Activated CD8-positive, alpha-beta memory T cell treated with anti-CD3 and anti-CD28 coated beads for 48 hours (primary cell): ENCODE data around the gene TMEM74B.
"Not testable (repeated sequence)": the region's sequence is repeated elsewhere in the genome, so short reads cannot be mapped to it uniquely, and the experiment has no call there.

Source experiments
- DNase-seq, 3 experiments: peaks; one replicate each; pipeline ENCODE4 v3.0.0-alpha.2; 2020; ENCODE audit warnings: low read depth in 2 of 3, low spot score in 2 of 3

The TMEM74B gene

DNA sequence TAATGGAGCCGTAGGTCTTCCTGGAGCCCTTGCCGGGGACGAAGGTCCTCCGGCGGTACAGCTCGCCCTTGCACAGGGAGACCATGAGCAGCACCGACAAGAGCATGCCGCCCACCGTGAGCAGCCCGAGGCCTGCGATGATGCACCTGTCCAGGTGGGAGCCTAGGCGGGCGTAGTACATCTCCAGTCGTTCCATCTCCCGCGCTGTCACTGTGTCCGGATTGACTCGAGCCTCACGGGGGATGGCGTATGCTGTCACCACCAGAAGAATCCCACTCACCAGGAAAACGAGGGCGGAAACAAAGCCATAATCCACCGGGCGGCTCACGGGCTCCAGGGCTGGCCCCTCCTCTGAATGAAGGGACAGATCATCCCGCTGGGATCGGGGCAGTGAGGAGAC is 3.8 kb downstream of the TMEM74B start:
- DNase-seq, result no peak

DNA sequence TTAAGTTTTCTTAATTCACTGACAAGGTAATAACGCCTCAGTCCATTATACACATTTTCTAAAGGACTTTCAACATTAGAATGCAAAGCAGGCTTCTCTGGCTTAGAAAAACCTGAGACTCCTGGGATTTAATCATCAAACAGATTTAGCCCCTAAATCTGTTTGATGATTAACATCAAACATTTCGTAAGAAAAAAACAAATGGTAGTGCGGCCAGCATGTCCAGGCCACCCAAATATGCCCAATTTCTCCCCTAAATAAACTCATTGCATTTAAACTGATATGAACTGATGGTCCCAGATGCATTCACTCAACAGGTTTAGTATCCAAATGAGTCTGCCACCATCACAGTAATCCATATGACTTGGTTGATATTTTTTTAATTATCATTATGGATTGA is 6.2 kb downstream of the TMEM74B start:
- DNase-seq, result no peak

DNA sequence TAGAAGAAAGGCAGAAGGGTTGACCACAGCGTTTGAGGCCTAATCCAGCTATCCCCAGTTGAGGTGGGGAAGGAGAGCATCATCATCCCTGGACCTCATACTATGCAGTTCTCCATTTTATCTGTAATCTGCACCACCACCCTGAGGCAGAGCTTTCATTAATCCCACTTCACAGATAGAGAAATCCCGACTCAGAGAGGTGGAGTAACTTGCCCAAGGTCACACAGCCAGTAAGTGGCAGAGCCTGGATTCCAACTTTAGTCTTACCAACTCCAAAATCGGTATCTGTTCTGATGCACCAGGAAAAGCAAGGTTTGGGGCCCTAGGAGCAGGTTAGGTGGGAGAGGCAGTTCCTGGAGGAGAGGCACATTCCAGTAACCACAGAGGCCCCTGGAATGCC is 6.7 kb downstream of the TMEM74B start:
- DNase-seq, result no peak

DNA sequence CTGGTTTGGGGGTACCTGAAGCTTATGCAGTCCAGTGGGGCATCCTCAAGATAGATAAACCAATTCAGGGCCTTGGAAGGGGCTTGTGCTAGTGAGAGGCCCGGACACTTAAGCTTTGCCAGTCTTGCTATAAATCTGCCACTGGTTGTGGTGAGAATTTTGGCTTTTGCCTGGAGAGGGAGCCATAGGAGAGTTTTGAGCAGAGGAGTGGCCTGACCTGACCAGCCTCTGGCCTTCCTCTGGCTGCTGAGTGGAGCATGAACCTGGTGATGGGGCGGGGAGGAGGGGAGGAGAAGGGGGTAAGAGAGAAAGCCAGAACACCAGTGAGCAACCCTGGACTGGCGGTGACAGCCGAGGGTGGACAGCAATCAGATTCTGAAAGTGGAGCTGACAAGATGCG is 7.1 kb downstream of the TMEM74B start:
- no peak for DNase-seq

DNA sequence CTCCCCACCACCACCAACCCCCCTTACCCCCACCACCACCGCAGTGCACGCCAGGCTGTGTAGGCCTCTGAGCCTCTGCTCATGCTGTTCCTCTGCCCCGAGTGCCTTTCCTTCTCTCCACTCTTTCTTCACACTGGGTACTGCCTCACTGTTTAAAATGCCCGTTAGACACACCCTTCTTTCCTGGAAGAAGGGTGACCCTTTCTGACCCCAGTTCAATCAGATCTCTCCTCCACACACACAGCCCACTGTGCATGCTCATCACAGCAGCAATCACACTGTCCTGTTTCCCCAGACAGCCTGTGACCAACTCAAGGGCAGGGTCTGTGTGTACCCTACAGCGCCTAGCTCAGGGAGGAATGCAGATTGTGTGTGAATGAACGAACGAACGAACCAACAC is 10.0 kb downstream of the TMEM74B start:
- DNase-seq, result no peak

DNA sequence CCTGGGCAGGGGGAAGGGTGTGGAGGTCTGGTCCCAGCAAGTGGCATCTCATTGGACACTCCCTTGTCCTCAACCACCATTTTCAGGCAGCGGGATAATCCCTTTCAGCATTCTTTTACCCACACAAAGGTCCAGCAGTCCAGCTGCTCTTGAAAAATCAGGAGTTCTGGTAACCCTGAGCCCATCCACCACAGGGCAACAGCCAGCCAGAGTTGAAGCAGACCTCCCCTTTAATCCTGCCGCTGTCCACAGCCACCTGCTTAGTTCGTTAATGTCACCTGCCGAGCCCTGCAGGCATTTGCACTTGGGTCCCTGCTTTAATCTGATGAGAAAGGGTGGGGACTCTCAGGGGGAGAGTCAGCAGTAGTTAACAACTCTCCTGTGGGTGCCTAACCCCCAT is 11.1 kb downstream of the TMEM74B start:
- no peak for DNase-seq

DNA sequence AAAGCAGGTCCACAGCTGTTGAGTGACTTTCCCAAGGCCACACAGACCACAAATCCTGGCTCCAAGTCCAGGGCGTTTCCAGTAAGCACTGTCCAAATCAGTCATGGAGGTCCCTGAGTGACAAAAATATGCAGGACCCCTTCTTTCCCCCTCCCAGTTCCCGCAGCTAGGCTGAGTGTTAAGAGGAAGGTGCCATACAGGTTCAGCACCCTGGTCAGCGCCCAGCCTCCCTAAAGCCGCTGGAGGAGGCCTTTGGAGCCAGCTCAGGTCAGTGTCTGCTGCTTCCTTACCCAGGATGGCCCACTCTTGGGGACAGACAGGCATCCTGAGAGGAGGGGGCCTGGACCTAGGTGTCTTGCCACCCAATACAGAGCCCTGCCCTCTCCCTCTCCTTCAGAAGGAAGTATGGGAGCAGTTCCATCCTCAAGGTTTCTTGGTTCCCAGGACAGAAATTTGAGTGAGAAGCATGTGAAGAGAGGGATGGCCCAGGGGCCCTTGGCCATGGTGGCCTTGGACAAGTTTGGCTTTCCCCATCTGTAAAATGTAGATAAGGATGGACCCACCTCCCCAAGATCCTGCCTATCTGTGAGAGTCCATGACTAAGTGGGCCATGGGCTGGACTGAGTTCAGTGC is 13.2 kb downstream of the TMEM74B start:
- no peak for DNase-seq

DNA sequence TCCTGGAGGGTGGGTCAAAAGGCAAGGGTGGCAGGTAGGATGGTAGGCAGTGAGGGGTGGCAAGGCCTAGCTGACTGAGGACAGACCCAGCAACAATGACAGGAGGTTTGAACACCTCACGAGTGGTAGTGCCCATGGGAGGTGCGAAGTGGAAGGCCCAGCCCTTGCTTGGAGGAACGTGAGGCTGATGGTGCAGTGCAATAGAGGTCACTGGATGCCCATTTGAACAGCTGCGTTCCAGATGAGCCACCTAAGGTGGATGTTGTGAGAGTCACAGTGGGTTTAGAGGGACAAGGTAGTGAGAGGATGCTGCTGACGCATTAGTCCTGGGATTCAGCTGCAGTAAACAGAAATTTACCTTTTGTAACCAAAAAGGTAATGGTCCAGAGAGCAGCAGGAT is 15.6 kb downstream of the TMEM74B start:
- DNase-seq, result no peak

DNA sequence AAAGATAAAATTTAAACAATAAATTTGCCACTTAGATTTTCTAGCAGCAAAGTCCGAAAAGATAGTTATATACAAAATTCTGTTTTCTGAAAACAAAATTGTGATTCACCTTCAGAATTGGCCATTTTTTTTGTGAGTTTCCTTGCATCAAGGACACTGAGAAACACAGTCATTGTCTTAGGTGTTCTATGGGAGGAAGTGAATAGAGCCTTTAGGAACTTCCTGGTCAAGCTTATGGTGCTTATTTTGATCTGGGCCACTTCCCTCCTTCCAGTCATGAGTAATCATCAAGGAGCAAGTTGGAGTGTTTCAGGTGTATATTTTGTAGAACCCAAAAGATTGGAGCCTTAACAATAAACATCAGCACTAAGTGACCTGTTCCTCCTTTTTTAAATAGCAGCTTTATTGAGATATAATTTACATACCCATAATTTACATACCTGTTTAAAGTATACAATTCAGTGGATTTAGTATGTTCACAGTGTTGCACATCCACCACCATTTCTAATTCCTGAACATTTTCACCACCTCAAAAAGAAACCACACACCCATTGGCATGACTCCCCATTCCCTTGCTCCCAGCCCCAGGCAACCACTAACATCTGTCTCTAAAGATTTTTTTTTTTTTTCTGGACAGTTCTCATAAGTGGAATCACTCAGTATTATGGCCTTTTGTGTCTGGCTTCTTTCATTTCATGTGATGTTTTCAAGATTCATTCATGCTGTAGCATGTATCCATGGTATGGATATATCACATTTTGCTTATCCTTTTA is 17.6 kb downstream of the TMEM74B start:
- no peak for DNase-seq

DNA sequence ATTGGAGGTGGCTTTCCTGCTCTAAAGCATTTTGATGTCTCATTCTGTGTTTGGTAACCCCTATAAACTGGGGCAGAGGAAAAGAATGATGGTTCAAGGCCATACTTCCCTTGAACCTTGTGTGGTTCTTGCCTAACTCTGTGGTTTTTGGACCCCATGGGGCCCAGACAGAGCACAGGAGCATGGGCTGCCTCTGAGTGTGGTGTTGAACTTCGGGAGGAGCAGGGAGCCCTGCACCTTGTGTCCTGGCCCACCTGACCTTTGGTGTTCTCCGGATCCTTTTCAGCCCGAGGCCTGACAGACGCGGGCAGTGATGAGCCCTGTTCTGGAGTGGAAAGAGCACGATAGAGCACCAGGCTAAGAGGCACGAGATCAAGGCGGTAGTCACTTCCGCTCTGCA is 18.8 kb downstream of the TMEM74B start:
- no peak for DNase-seq

DNA sequence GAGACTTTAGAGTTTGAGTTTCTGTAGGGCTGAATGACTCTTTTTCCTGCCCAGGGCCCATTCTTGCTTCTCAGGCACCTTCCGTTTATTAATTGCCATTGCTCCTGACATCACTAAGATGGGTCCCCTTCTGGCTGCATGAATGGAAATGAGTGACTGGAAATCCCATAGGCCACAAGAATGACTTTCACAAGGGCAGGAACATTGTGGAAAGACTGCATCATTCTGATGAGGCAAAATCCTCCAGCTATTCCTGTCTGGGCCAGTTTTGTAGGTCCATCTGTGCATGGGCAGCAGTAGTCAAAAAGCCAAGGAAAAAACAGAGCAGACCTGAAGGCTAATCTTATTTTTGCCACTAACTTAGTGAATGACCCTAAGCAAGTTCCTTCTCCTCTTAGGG is 19.3 kb downstream of the TMEM74B start:
- no peak for DNase-seq

DNA sequence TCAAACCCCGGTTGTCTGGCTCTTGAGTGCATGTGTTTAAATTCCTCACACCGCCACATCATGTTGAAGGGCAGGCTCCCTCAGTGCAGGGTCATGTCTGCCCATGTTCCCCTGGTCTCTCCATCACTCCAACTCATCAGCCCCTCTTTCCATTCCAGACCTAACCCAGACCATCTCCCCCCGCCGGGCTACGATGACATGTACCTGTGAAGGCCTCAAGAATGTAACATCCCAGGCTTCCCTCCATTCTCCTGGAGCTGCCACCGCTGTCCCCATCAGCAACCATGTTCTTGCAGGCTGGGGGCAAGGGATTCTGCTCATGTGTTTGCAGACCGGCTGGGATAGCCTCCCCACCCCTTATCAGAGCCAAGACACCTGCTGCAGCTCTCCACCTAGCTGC is 19.9 kb downstream of the TMEM74B start:
- DNase-seq, result no peak

DNA sequence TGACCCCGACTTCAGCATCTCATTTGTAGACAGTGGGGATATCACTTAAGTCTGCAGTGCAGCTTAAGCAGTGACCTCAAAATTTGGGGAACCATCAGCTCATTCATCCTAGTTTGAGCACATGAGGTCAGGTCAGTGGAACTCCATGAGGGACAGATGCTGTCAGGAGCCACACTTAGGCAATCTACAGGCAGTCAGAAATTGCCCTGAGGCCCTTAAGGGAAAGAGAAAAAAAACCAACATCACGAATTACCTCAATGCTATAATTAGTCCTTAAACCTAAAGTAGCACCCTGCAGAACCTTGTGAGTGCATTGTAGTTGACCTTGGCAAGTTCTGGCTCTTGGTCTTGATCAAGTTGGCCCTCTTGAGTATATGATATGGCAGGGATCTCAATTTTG is 21.1 kb downstream of the TMEM74B start:
- no peak for DNase-seq

DNA sequence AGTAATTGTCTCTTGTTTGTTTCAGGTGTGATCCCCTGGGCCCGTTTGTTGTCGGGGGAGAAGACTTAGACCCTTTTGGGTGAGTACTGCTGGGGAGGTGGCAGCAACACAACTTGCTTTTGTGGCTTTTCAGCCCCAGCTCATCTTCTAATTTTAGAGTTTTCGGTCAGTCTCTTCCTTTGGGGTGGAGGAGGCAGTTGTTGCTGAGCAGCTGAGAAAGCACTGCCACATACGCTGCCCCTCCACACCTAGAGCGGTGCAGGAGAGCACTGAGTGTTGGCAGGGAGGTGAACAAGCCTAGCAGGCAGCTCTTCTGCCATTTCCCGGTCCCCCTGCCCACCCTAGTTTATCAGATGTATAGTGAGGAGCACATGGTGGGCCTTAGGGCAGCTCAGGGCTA is 21.7 kb downstream of the TMEM74B start:
- DNase-seq, result no peak

DNA sequence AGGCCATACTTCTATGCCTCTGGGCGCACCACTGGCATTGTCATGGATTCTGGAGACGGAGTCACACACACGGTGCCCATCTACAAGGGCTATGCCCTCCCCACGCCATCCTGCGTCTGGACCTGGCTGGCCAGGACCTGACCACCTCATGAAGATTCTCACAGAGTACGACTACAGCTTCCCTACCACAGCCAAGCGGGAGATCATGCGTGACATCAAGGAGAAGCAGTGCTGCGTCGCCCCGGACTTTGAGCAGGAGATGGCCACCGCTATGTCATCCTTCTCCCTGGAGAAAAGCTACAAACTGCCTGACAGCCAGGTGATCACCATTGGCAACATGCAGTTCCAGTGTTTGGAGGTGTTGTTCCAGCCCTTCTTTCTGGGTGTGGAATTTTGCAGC is 23.8 kb downstream of the TMEM74B start:
- no peak for DNase-seq

DNA sequence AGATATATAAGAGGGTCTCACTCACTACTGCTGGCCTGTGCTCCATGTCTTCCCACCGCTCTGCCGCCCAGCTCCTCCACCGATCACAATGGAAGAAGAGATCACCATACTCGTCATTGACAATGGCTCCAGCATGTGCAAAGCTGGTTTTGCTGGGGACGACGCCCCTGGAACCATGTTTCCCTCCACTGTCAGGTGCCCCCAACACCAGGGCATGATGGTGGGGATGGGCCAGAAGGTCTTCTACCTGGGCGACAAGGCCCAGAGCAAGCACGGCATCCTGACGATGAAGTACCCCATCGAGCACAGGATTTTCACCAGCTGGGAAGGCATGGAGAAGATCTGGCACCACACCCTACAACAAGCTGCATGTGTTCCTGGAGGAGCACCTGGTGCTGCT is 24.3 kb downstream of the TMEM74B start:
- no peak for DNase-seq

DNA sequence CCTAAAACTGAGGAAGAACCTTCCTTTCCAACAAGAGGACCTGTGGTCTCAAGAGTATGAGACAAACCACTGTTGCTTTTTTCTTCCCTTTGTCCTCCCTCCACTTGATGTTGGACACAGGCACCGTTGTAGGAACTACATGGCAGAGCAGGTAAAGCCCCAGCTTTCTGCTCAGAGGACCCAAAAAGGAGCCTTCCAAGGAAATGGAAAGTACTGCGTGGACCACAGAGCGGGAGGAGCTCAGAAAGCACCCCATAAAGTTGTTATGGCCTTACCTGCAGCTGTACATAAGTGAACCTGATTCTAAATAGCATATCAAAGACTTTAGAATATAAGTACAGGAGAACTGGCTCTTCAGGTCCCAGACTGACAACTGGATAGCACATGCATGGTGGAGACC is 29.4 kb downstream of the TMEM74B start:
- DNase-seq, result no peak

DNA sequence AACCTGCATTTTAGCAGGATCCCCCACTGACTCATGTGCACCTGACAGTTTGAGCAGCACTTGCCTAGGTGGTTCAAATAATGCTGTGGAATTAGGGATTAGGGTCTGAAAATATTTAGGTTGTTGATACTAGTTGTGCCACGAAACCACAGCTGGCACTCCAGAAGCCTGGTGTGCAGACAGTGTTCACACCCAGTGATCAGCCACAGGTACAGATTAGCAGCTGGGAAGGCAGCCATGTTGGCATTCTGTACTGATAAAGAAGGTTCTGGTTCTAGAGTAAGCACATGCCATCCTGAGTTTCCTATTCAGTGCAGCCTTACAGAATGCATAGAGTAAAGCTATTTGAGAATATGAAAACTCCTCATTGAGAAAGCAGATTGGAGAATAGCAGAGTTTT is 30.1 kb downstream of the TMEM74B start:
- no peak for DNase-seq

DNA sequence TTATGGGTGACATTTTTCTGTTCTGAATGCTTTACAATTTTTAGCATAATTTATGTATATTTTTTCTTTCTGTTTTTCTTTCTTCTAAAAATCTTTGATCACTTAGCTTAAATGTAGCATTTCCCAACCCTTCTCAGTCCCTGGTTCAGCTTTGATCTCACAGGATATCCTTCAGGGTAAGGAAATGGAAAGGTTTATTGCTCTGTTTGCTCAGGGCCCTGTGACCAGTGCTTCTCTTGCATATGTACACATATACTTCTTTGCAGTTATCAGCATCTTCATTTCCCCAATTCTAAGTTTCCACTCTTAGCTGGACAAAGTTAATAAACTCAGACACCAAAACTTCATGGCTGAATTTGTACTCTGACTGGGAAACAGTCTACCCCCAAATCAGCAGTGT is 30.6 kb downstream of the TMEM74B start:
- DNase-seq, result no peak

DNA sequence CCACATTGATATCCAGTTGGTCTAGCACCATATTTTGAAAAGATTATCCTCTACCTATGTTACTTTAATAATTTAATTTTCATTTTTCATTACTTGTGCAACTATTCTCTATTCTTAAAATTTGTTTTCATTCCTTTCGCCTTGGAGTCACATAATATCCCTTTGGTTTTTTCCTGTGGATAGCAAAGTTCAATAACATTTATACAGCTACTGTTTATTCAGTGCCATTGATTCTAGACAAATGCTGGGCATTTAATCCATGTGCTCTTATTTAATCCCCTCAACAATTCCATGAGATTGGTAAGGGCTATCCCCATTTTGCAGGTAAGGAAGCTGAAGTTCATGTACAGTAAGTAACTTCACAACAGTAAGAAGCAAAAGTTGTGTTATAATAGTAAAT is 33.8 kb downstream of the TMEM74B start:
- no peak for DNase-seq

DNA sequence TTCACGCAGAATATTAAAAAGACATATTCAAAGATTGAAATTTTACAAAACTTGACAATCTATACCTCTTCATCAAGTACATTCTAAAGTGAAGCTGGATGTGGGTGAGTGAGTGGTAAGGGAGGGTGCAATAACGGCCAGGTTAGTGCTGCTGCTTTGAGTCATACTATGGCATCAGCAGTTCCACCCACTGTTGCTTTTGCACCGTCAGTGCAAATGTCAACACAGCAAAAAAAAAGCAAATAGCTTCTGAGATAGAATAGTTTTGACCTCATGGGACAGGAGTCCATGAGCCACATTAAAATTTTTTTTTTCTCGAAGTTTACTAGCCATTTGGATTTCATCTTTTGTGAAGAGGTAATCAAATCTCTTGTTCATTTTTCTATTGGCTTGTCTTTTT is 34.6 kb downstream of the TMEM74B start:
- DNase-seq, result no peak

DNA sequence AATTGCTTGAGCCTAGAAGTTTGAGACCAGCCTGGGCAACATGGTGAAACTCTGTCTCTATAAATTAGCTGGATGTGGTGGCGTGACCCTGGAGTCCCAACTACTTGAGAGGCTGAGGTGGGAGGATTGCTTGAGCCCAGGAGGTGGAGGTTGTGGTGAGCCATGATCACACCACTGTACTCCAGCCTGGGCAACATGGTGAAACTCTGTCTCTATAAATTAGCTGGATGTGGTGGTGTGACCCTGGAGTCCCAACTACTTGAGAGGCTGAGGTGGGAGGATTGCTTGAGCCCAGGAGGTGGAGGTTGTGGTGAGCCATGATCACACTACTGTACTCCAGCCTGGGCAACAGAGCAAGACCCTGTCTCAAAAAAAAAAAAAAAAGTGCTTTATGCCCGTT is 35.0 kb downstream of the TMEM74B start:
- DNase-seq, result not testable (repeated sequence)

DNA sequence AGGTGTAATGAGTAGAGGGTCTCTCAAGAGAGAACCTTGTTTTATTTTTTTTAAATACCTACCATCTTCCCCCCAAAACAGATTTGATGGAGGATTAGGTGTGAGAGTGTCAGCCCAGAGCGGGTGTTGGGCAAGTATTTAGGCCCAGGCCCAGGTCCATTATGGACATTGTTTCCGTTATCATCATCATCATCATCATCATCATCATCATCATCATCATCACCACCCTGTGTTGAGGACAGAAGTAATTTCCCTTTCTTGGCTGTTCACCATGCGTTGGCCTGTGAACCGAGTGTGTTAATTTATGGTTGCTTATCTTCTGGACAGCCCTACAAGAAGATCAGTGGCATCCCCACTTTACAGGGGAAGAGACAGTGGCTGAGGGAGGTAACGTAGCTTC is 37.8 kb downstream of the TMEM74B start:
- DNase-seq, result no peak
